Measurements from ENCODE around the gene CRHBP.

CRHBP gene

DNA sequence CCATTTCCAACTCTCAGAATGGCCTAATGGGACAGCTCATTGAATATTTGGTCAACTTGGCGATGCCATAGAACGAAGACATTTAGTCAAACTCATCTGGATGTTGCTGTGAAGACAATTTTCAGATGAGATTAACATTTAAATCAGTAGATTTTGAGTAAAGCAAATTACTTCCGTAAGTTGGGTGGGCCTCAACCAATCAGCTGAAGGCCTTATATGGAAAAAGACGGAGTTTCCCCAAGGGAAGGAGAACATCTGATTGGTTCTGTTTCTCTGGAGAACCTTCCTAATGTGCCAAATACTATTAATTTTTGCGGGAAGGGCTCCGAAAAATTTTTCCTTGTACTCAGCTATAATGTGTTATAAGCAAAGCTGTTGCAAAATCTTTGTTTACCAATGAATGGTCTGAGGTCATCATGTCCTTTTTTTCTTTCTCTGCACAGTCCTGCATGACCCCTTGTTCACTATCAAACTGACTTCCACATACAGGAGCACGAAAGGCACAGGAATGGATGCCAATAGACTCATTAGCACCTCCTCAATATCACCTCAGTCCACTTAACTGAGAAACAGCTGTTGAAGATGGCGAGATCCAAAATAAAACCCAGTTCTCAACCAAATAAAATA, 27.8 kb downstream of the CRHBP start:
- no peak for DNase-seq (ENCODE audit: low spot score)
- Histone ChIP-seq H2BK120ac (ENCODE audit: low read depth, low read length) (no peak overlapping the region), H2BK5ac (ENCODE audit: low read length) (no peak overlapping the region), H2AK5ac (ENCODE audit: low read depth, low read length) (no peak overlapping the region), H4K91ac (ENCODE audit: low read depth, low read length, poor library complexity) (no peak overlapping the region), H2BK12ac (ENCODE audit: low read length) (no peak overlapping the region), H3K18ac (ENCODE audit: low read length) (no peak overlapping the region), H3K14ac (ENCODE audit: low read length) (no peak overlapping the region), H2BK15ac (ENCODE audit: low read length) (no peak overlapping the region), H3K9ac (ENCODE audit: low read depth, low read length, poor library complexity) (no peak overlapping the region), H3K27me3 (ENCODE audit: control insufficient read depth in 3 of 3, insufficient read depth in 3 of 3, low read depth in 1 of 3, low read length in 3 of 3) (no peaks in the 10 kb centered on the region), H3K27ac (replicated peaks; ENCODE audit: low read length) (no peak overlapping the region), H4K8ac (ENCODE audit: low read depth, low read length) (no peak overlapping the region), H3K4ac (ENCODE audit: low read length) (no peak overlapping the region), H3K23ac (ENCODE audit: low read depth, low read length, poor library complexity) (no peak overlapping the region), H3K4me1 (ENCODE audit: control insufficient read depth in 2 of 2, insufficient read depth in 1 of 2, low read depth in 1 of 2, low read length in 2 of 2) (no peaks in the 10 kb centered on the region), H3K9me3 (replicated peaks in 1 of 2; ENCODE audit: control insufficient read depth in 2 of 2, insufficient read depth in 1 of 2, low read depth in 1 of 2, low read length in 2 of 2) (no peaks in the 10 kb centered on the region), H3K79me1 (ENCODE audit: low read depth, low read length) (no peaks in the 10 kb centered on the region), H3K36me3 (replicated peaks in 1 of 2; ENCODE audit: control insufficient read depth in 2 of 2, insufficient read depth in 2 of 2, low read length in 2 of 2) (no peaks in the 10 kb centered on the region), H3K4me2 (ENCODE audit: insufficient read depth, low read length, poor library complexity, severe bottlenecking) (no peak overlapping the region), H3K4me3 (ENCODE audit: low read length in 2 of 2) (no peak overlapping the region), H2AFZ (ENCODE audit: low read length) (no peak overlapping the region)
- no CpG with 5 or more reads among the region's 8 CpGs for WGBS, 2 donors (ENCODE audit: extremely low coverage in 2 of 2, insufficient read length in 2 of 2, insufficient replicate concordance in 1 of 2)

DNA sequence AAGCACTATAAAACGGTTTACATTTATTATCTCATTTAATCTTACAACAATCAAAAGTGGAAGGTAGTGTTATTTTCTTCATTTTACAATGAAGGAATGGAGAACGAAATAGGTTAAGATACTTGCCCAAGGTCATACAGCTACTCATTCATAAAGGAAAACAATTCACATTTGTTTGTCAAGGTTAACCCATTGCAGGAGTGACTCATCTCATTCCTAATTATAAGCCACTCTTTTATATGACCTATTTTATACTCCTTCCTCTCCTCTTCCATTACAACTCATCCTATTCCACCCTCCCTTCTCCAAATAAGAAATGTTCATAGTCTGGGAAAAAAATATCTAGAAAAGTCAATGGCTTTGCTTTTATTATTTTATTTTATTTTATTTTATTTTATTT, 29.6 kb downstream of the CRHBP start:
- H3K27ac ChIP-seq (replicated peaks; ENCODE audit: low read length), result no peak overlapping the region
- no peak overlapping the region for H4K91ac ChIP-seq (ENCODE audit: low read depth, low read length, poor library complexity)
- no peak for DNase-seq (ENCODE audit: low spot score)
- H3K79me1 ChIP-seq (ENCODE audit: low read depth, low read length), result no peaks in the 10 kb centered on the region
- no peak overlapping the region for H3K4me2 ChIP-seq (ENCODE audit: insufficient read depth, low read length, poor library complexity, severe bottlenecking)
- H3K18ac ChIP-seq (ENCODE audit: low read length), result no peak overlapping the region
- no peaks in the 10 kb centered on the region for H3K27me3 ChIP-seq (ENCODE audit: control insufficient read depth in 3 of 3, insufficient read depth in 3 of 3, low read depth in 1 of 3, low read length in 3 of 3)
- no peak overlapping the region for H3K4ac ChIP-seq (ENCODE audit: low read length)
- no peak overlapping the region for H3K4me3 ChIP-seq (ENCODE audit: low read length in 2 of 2)
- no peaks in the 10 kb centered on the region for H3K36me3 ChIP-seq (replicated peaks in 1 of 2; ENCODE audit: control insufficient read depth in 2 of 2, insufficient read depth in 2 of 2, low read length in 2 of 2)
- H2AK5ac ChIP-seq (ENCODE audit: low read depth, low read length), result no peak overlapping the region
- no peak overlapping the region for H2BK120ac ChIP-seq (ENCODE audit: low read depth, low read length)
- no peak overlapping the region for H2BK12ac ChIP-seq (ENCODE audit: low read length)
- no peak overlapping the region for H2BK15ac ChIP-seq (ENCODE audit: low read length)
- H2AFZ ChIP-seq (ENCODE audit: low read length), result no peak overlapping the region
- no peak overlapping the region for H4K8ac ChIP-seq (ENCODE audit: low read depth, low read length)
- no CpG with 5 or more reads among the region's 2 CpGs for WGBS, 2 donors (ENCODE audit: extremely low coverage in 2 of 2, insufficient read length in 2 of 2, insufficient replicate concordance in 1 of 2)
- H3K14ac ChIP-seq (ENCODE audit: low read length), result no peak overlapping the region
- no peak overlapping the region for H3K23ac ChIP-seq (ENCODE audit: low read depth, low read length, poor library complexity)
- peaks cover 0 to 3% of the 10 kb centered on the region in 2 donors for H3K9me3 ChIP-seq (replicated peaks in 1 of 2; ENCODE audit: control insufficient read depth in 2 of 2, insufficient read depth in 1 of 2, low read depth in 1 of 2, low read length in 2 of 2)
- H3K9ac ChIP-seq (ENCODE audit: low read depth, low read length, poor library complexity), result no peak overlapping the region
- no peaks in the 10 kb centered on the region for H3K4me1 ChIP-seq (ENCODE audit: control insufficient read depth in 2 of 2, insufficient read depth in 1 of 2, low read depth in 1 of 2, low read length in 2 of 2)
- H2BK5ac ChIP-seq (ENCODE audit: low read length), result no peak overlapping the region

DNA sequence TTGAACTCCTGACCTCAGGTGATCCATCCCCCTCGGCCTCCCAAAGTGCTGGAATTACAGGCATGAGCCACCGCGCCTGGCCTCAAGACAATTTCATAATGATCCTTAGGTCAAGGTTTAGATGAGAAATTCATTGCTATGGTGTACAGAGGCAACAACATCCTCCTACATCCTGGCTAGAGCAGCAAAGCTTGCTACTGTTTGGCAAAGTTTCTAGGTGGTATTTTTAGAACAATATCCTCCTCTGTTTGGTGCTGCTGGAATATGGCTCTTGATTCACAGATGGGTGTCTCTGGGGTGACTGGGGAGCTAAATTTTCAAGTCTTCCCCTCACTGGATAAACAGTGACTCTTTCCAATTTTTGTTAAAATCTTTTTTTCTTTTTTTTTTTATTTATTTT, 30.6 kb downstream of the CRHBP start:
- Histone ChIP-seq H3K9ac (ENCODE audit: low read depth, low read length, poor library complexity) (no peak overlapping the region), H4K91ac (ENCODE audit: low read depth, low read length, poor library complexity) (no peak overlapping the region), H3K4ac (ENCODE audit: low read length) (no peak overlapping the region), H3K14ac (ENCODE audit: low read length) (no peak overlapping the region), H2BK15ac (ENCODE audit: low read length) (no peak overlapping the region), H3K79me1 (ENCODE audit: low read depth, low read length) (no peaks in the 10 kb centered on the region), H2BK12ac (ENCODE audit: low read length) (no peak overlapping the region), H3K9me3 (replicated peaks in 1 of 2; ENCODE audit: control insufficient read depth in 2 of 2, insufficient read depth in 1 of 2, low read depth in 1 of 2, low read length in 2 of 2) (peaks cover 0 to 5% of the 10 kb centered on the region in 2 donors), H3K23ac (ENCODE audit: low read depth, low read length, poor library complexity) (no peak overlapping the region), H4K8ac (ENCODE audit: low read depth, low read length) (no peak overlapping the region), H3K27me3 (ENCODE audit: control insufficient read depth in 3 of 3, insufficient read depth in 3 of 3, low read depth in 1 of 3, low read length in 3 of 3) (no peaks in the 10 kb centered on the region), H2AFZ (ENCODE audit: low read length) (no peak overlapping the region), H3K4me1 (ENCODE audit: control insufficient read depth in 2 of 2, insufficient read depth in 1 of 2, low read depth in 1 of 2, low read length in 2 of 2) (no peaks in the 10 kb centered on the region), H3K18ac (ENCODE audit: low read length) (no peak overlapping the region), H2BK5ac (ENCODE audit: low read length) (no peak overlapping the region), H3K4me3 (ENCODE audit: low read length in 2 of 2) (no peak overlapping the region), H2AK5ac (ENCODE audit: low read depth, low read length) (no peak overlapping the region), H3K4me2 (ENCODE audit: insufficient read depth, low read length, poor library complexity, severe bottlenecking) (no peak overlapping the region), H3K36me3 (replicated peaks in 1 of 2; ENCODE audit: control insufficient read depth in 2 of 2, insufficient read depth in 2 of 2, low read length in 2 of 2) (no peaks in the 10 kb centered on the region), H2BK120ac (ENCODE audit: low read depth, low read length) (no peak overlapping the region), H3K27ac (replicated peaks; ENCODE audit: low read length) (no peak overlapping the region)
- no CpG with 5 or more reads among the region's 3 CpGs for WGBS, 2 donors (ENCODE audit: extremely low coverage in 2 of 2, insufficient read length in 2 of 2, insufficient replicate concordance in 1 of 2)
- no peak for DNase-seq (ENCODE audit: low spot score)

DNA sequence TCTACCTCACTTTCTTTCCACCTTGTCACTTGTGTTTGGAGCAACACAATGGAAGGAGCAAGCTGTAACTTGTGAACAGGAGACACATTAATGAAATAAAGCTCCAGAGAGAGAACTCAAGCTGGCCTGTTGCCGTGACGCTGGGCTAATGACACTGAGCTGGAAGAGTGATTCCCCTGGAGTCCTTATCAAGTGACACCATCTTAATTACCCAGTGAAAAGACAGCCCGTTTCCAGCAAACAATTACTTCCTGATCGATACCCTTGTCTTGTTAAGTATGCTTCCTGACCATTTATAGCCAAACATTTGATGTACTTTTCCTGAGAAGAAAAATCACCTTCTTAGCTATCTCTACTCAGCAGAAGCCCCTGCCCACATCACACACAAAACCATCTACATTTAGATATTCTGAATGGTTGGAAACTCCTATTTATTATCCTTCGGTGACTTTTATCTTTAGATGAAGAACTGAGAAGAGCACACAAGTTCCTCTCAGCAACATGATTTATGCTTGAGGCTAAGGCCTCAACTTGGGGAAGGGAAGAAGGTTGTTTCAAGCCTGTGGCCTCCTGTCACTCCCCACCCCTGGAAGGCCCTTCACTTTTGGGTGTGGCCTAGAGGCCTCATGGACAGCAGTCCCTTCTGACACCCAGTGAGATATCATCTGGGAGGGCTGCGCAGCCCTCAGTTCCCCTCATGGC, 34.1 kb downstream of the CRHBP start:
- H2BK12ac ChIP-seq (ENCODE audit: low read length), result no peak overlapping the region
- H2AFZ ChIP-seq (ENCODE audit: low read length), result no peak overlapping the region
- H3K4me3 ChIP-seq (ENCODE audit: low read length in 2 of 2), result no peak overlapping the region
- no peak overlapping the region for H3K18ac ChIP-seq (ENCODE audit: low read length)
- no peak overlapping the region for H3K4ac ChIP-seq (ENCODE audit: low read length)
- H3K4me2 ChIP-seq (ENCODE audit: insufficient read depth, low read length, poor library complexity, severe bottlenecking), result no peak overlapping the region
- H3K79me1 ChIP-seq (ENCODE audit: low read depth, low read length), result no peaks in the 10 kb centered on the region
- no peak overlapping the region for H4K91ac ChIP-seq (ENCODE audit: low read depth, low read length, poor library complexity)
- H3K23ac ChIP-seq (ENCODE audit: low read depth, low read length, poor library complexity), result no peak overlapping the region
- DNase-seq (ENCODE audit: low spot score), result no peak
- no peak overlapping the region for H2AK5ac ChIP-seq (ENCODE audit: low read depth, low read length)
- no CpG with 5 or more reads among the region's 6 CpGs for WGBS, 2 donors (ENCODE audit: extremely low coverage in 2 of 2, insufficient read length in 2 of 2, insufficient replicate concordance in 1 of 2)
- H3K27me3 ChIP-seq (ENCODE audit: control insufficient read depth in 3 of 3, insufficient read depth in 3 of 3, low read depth in 1 of 3, low read length in 3 of 3), result no peaks in the 10 kb centered on the region
- H2BK15ac ChIP-seq (ENCODE audit: low read length), result no peak overlapping the region
- no peak overlapping the region for H2BK5ac ChIP-seq (ENCODE audit: low read length)
- H3K14ac ChIP-seq (ENCODE audit: low read length), result no peak overlapping the region
- H3K9me3 ChIP-seq (replicated peaks in 1 of 2; ENCODE audit: control insufficient read depth in 2 of 2, insufficient read depth in 1 of 2, low read depth in 1 of 2, low read length in 2 of 2), result peaks cover 0 to 5% of the 10 kb centered on the region in 2 donors
- H3K4me1 ChIP-seq (ENCODE audit: control insufficient read depth in 2 of 2, insufficient read depth in 1 of 2, low read depth in 1 of 2, low read length in 2 of 2), result no peaks in the 10 kb centered on the region
- H2BK120ac ChIP-seq (ENCODE audit: low read depth, low read length), result no peak overlapping the region
- H3K36me3 ChIP-seq (replicated peaks in 1 of 2; ENCODE audit: control insufficient read depth in 2 of 2, insufficient read depth in 2 of 2, low read length in 2 of 2), result no peaks in the 10 kb centered on the region
- H3K9ac ChIP-seq (ENCODE audit: low read depth, low read length, poor library complexity), result no peak overlapping the region
- no peak overlapping the region for H3K27ac ChIP-seq (replicated peaks; ENCODE audit: low read length)
- no peak overlapping the region for H4K8ac ChIP-seq (ENCODE audit: low read depth, low read length)

Data from neuronal stem cell (in vitro differentiated cells).